Osteocyte (in vitro differentiated cells): ENCODE results near the gene KCNN3. TPM values are rescaled to one million over a fixed set of nuclear protein-coding genes. Genes with fewer than 3 reads are reported as not detected.

Experiments
- DNase-seq: peaks from one replicate; pipeline ENCODE4 v3.0.0; 2021; ENCODE audit warnings: mixed read lengths; ENCODE audit not compliant: unreplicated experiment; ENCODE audit errors: extremely low spot score
- H3K27ac Mint-ChIP-seq: one replicate; pipeline ENCODE4 v1.8.0; 2021; ENCODE audit warnings: mild to moderate bottlenecking, mixed read lengths; ENCODE audit not compliant: unreplicated experiment
- H3K27me3 Mint-ChIP-seq: one replicate; pipeline ENCODE4 v1.8.0; 2021; ENCODE audit warnings: mixed read lengths; ENCODE audit not compliant: unreplicated experiment
- H3K36me3 Mint-ChIP-seq: one replicate; pipeline ENCODE4 v1.8.0; 2021; ENCODE audit warnings: mixed read lengths; ENCODE audit not compliant: unreplicated experiment
- H3K4me1 Mint-ChIP-seq: one replicate; pipeline ENCODE4 v1.8.0; 2021; ENCODE audit warnings: mixed read lengths; ENCODE audit not compliant: unreplicated experiment
- H3K4me3 Mint-ChIP-seq: one replicate; pipeline ENCODE4 v1.8.0; 2021; ENCODE audit warnings: mild to moderate bottlenecking, moderate library complexity, mixed read lengths; ENCODE audit not compliant: unreplicated experiment
- H3K9me3 Mint-ChIP-seq: one replicate; pipeline ENCODE4 v1.8.0; 2021; ENCODE audit warnings: mixed read lengths; ENCODE audit not compliant: unreplicated experiment
- total RNA-seq: library from RNA; stranded (reverse); gene quantifications from 2 replicates; pipeline ENCODE4 v1.2.1, GENCODE V29; 2021
- TF ChIP-seq, protein P1 (sequence below): fragments of 200-600 bp; sonication (generic); IDR thresholded peaks from 2 replicates; pipeline ENCODE4 v1.5.0; 2021; ENCODE audit warnings: antibody characterized with exemption, mild to moderate bottlenecking, moderate library complexity

The KCNN3 gene
- total RNA-seq, 1 donor from 2014 or later: 0.16 TPM

DNA sequence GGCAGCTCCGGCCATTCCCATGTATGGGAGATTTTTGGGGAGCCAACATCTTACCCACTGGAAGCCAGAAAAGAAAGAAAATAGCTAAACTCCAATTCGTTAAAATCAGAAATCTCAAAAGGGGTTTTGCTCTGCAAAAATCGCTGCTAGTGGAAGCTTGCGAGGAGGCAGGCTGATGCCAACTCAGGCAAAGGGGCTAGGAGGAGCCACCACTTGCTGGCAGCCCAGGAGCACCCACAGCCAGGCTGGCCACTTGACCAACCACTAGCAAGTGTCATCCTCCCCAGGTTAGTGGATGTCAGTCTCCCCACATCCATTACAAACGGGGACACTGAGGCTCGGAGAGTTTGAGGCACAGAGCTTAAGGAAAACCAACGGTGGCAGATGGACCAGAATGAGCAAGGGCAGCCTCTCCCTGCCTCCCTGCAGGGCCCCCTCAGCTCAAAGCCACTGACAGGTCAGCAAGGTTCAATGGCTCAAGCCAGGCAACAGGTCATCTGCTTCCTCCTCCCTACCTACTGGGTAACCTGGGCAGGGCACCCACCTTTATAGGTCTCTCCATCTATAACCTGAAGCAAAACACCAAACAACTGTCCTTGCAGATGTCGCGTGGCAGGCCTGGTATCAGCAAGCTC, 10.8 kb downstream of the KCNN3 start:
- no peaks in the 10 kb centered on the region for H3K27me3 Mint-ChIP-seq
- DNase-seq: no peak
- H3K4me3 Mint-ChIP-seq: no peak overlapping the region
- TF ChIP-seq, protein P1, sequence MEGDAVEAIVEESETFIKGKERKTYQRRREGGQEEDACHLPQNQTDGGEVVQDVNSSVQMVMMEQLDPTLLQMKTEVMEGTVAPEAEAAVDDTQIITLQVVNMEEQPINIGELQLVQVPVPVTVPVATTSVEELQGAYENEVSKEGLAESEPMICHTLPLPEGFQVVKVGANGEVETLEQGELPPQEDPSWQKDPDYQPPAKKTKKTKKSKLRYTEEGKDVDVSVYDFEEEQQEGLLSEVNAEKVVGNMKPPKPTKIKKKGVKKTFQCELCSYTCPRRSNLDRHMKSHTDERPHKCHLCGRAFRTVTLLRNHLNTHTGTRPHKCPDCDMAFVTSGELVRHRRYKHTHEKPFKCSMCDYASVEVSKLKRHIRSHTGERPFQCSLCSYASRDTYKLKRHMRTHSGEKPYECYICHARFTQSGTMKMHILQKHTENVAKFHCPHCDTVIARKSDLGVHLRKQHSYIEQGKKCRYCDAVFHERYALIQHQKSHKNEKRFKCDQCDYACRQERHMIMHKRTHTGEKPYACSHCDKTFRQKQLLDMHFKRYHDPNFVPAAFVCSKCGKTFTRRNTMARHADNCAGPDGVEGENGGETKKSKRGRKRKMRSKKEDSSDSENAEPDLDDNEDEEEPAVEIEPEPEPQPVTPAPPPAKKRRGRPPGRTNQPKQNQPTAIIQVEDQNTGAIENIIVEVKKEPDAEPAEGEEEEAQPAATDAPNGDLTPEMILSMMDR: no peak
- H3K4me1 Mint-ChIP-seq: peaks cover 24% of the 10 kb centered on the region
- H3K36me3 Mint-ChIP-seq: no peaks in the 10 kb centered on the region
- H3K9me3 Mint-ChIP-seq: no peaks in the 10 kb centered on the region
- H3K27ac Mint-ChIP-seq: no peak overlapping the region

GRCh38 chr1:154857441-154858215, 12.5 kb downstream of the KCNN3 start:
- Mint-ChIP-seq H3K27me3 (no peaks in the 10 kb centered on the region), H3K4me3 (no peak overlapping the region)

GRCh38 chr1:154857022-154857421, 13.1 kb downstream of the KCNN3 start:
- no peak for DNase-seq
- H3K9me3 Mint-ChIP-seq: no peaks in the 10 kb centered on the region
- H3K4me3 Mint-ChIP-seq: no peak overlapping the region
- H3K36me3 Mint-ChIP-seq: no peaks in the 10 kb centered on the region
- TF ChIP-seq, protein P1: no peak
- no peak overlapping the region for H3K27ac Mint-ChIP-seq
- peaks cover 11% of the 10 kb centered on the region for H3K4me1 Mint-ChIP-seq
- H3K27me3 Mint-ChIP-seq: no peaks in the 10 kb centered on the region

More at GRCh38 chr1:154857441-154858215, 12.5 kb downstream of the KCNN3 start:
- no peaks in the 10 kb centered on the region for H3K9me3 Mint-ChIP-seq
- no peak overlapping the region for H3K27ac Mint-ChIP-seq
- TF ChIP-seq, protein P1: no peak
- DNase-seq: no peak
- peaks cover 11% of the 10 kb centered on the region for H3K4me1 Mint-ChIP-seq
- H3K36me3 Mint-ChIP-seq: no peaks in the 10 kb centered on the region

DNA sequence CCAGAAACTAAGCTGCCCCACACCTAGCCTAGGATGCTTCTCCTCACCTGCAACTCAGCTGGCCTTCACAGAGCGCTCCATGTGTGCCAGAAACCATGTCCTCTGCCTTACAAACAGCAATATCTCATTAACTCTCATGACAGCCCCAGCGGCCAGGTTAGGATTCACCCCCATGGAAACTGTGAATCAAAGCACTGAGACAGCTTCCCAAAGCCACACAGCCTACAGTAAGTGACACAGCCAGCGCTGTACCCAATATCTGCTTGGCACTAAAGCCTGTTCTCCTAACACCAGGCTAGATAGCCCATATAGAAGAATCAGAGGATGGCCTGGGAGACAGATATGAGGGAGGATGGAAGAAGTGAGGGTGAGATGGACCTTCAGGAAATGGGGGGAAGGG, 13.5 kb downstream of the KCNN3 start:
- H3K27me3 Mint-ChIP-seq: no peaks in the 10 kb centered on the region
- H3K4me3 Mint-ChIP-seq: no peak overlapping the region
- H3K36me3 Mint-ChIP-seq: no peaks in the 10 kb centered on the region
- H3K9me3 Mint-ChIP-seq: no peaks in the 10 kb centered on the region
- no peak for DNase-seq
- H3K4me1 Mint-ChIP-seq: peaks cover 8% of the 10 kb centered on the region
- TF ChIP-seq, protein P1: no peak
- H3K27ac Mint-ChIP-seq: no peak overlapping the region

GRCh38 chr1:154856049-154856448, 14.0 kb downstream of the KCNN3 start:
- Mint-ChIP-seq H3K9me3 (no peaks in the 10 kb centered on the region), H3K36me3 (no peaks in the 10 kb centered on the region), H3K4me1 (peaks cover 4% of the 10 kb centered on the region), H3K4me3 (no peak overlapping the region), H3K27ac (no peak overlapping the region), H3K27me3 (no peaks in the 10 kb centered on the region)
- TF ChIP-seq, protein P1: no peak
- no peak for DNase-seq
